HepG2 (cell line): ENCODE results near the gene ALKBH2. TPM values are rescaled to one million over a fixed set of nuclear protein-coding genes. Genes with fewer than 3 reads are reported as not detected.

Source experiments
- ATF7-NPFF ChIP-seq: sonication (generic); formaldehyde crosslinking; IDR thresholded peaks from 2 replicates; pipeline ENCODE4 v1.8.1; 2023; ENCODE audit warnings: mild to moderate bottlenecking, low read depth, missing genetic modification reagents, moderate library complexity
- MXD4 ChIP-seq: IDR thresholded peaks from 2 replicates; pipeline ENCODE4 v1.6.1; 2016; ENCODE audit warnings: mild to moderate bottlenecking, missing biosample characterization, missing genetic modification reagents
- NR2F6 ChIP-seq, 2 experiments: IDR thresholded peaks; 2 replicates each; pipeline ENCODE4 v1.6.1; 2016; ENCODE audit warnings: antibody characterized with exemption in 1 of 2, mild to moderate bottlenecking in 1 of 2
- POGZ ChIP-seq: sonication (generic); formaldehyde crosslinking; IDR thresholded peaks from 2 replicates; pipeline ENCODE4 v1.4.0; 2020; ENCODE audit warnings: mild to moderate bottlenecking, missing genetic modification reagents
- SIX4 ChIP-seq: sonication (generic); formaldehyde crosslinking; IDR thresholded peaks from 2 replicates; pipeline ENCODE4 v1.4.0; 2020; ENCODE audit warnings: missing genetic modification reagents
- ZBTB1 ChIP-seq: sonication (generic); formaldehyde crosslinking; IDR thresholded peaks from 2 replicates; pipeline ENCODE4 v1.4.0; 2020; ENCODE audit warnings: missing genetic modification reagents, borderline replicate concordance
- ZMAT5 ChIP-seq: sonication (generic); formaldehyde crosslinking; IDR thresholded peaks from 2 replicates; pipeline ENCODE4 v1.5.0; 2020; ENCODE audit warnings: mild to moderate bottlenecking, low read depth, missing genetic modification reagents, borderline replicate concordance
- ZNF296 ChIP-seq: sonication (generic); formaldehyde crosslinking; conservative IDR thresholded peaks from 2 replicates; pipeline ENCODE4 v1.5.0; 2020; ENCODE audit warnings: mild to moderate bottlenecking, missing genetic modification reagents
- ZNF451 ChIP-seq: sonication (generic); formaldehyde crosslinking; IDR thresholded peaks from 2 replicates; pipeline ENCODE4 v1.5.0; 2020; ENCODE audit warnings: mild to moderate bottlenecking, missing genetic modification reagents
- ZNF501 ChIP-seq: sonication (generic); formaldehyde crosslinking; IDR thresholded peaks from 2 replicates; pipeline ENCODE4 v1.5.1; 2020; ENCODE audit warnings: mild to moderate bottlenecking, moderate library complexity, missing genetic modification reagents
- ZNF563 ChIP-seq: sonication (generic); formaldehyde crosslinking; IDR thresholded peaks from 2 replicates; pipeline ENCODE4 v1.8.0; 2022; ENCODE audit warnings: mild to moderate bottlenecking, moderate library complexity, missing genetic modification reagents
- ZNF615 ChIP-seq: sonication (generic); formaldehyde crosslinking; IDR thresholded peaks from 2 replicates; pipeline ENCODE4 v1.5.0; 2020; ENCODE audit warnings: mild to moderate bottlenecking, missing genetic modification reagents, borderline replicate concordance
- ZNF709 ChIP-seq: sonication (generic); formaldehyde crosslinking; IDR thresholded peaks from 2 replicates; pipeline ENCODE4 v1.5.0; 2020; ENCODE audit warnings: mild to moderate bottlenecking, missing genetic modification reagents
- polyA plus RNA-seq, 8 experiments: library from polyadenylated mRNA; depleted of rRNA in 3 of 8; stranded (reverse) in 7 of 8; unstranded in 1 of 8; fragments of >200 nt; fragmentation: Illumina TruSeq in 4 of 8; extraction: Trizol in 4 of 8; gene quantifications; 2 replicates each; pipeline versions ENCODE4 v1.2.1 to v1.2.3, GENCODE V29; 2011 to 2016; ENCODE audit warnings: low read depth in 4 of 8, missing spikeins in 1 of 8, mixed read lengths in 1 of 8; ENCODE audit not compliant: insufficient read depth in 1 of 8
- total RNA-seq, 5 experiments: library from RNA; depleted of rRNA; stranded (reverse); fragments of >200 nt; fragmentation: Illumina TruSeq; extraction: Trizol; gene quantifications; 2 replicates each; pipeline ENCODE4 v1.2.3, GENCODE V29; 2016; ENCODE audit warnings: low read depth in 1 of 5
- TF ChIP-seq, protein P1 (sequence below), 2 experiments: sonication (generic) in 1 of 2; formaldehyde crosslinking in 1 of 2; IDR thresholded peaks; 2 replicates each; pipeline versions ENCODE4 v1.6.1 to v1.9.0; 2014 to 2022; ENCODE audit warnings: antibody characterized with exemption in 1 of 2, borderline replicate concordance in 1 of 2, inconsistent platforms in 1 of 2, low read depth in 1 of 2, missing genetic modification reagents in 1 of 2
- TF ChIP-seq, protein P2 (sequence below): sonication (generic); formaldehyde crosslinking; IDR thresholded peaks from 2 replicates; pipeline ENCODE4 v1.4.0; 2020; ENCODE audit warnings: missing genetic modification reagents

Gene ALKBH2
- total and polyA plus RNA-seq, 2 of the 13 experiments (the other 11 are each of a cell fraction or from before 2014, with no cell fraction given): 21.0 to 40.5 TPM

- TF ChIP-seq ZNF501 (peak; percentile 84), ZNF615 (CRISPR knock-in tag) (no peak), ZNF451 (CRISPR knock-in tag) (0 out of 2 replicates have a peak, but pooled peaks have one; percentile 47), ZNF709 (CRISPR knock-in tag) (no peak), ZBTB1 (CRISPR knock-in tag) (no peak), ATF7-NPFF (CRISPR knock-in tag) (peak; percentile 73; the same call in 1 of the 2 replicates), NR2F6 (IDR thresholded peaks at IDR 0.05) (0 out of 2 replicates have a peak, but pooled peaks have one; percentile 5), NR2F6 (CRISPR knock-in tag; IDR thresholded peaks at IDR 0.05) (no peak; the same call in 1 of the 2 replicates), MXD4 (CRISPR knock-in tag) (peak; percentile 75), POGZ (0 out of 2 replicates have a peak, but pooled peaks have one; percentile 50), ZNF563 (CRISPR knock-in tag) (0 out of 2 replicates have a peak, but pooled peaks have one; percentile 50), ZNF296 (CRISPR knock-in tag) (no peak), ZMAT5 (CRISPR knock-in tag) (no peak), SIX4 (CRISPR knock-in tag) (no peak)
- TF ChIP-seq, protein P1, sequence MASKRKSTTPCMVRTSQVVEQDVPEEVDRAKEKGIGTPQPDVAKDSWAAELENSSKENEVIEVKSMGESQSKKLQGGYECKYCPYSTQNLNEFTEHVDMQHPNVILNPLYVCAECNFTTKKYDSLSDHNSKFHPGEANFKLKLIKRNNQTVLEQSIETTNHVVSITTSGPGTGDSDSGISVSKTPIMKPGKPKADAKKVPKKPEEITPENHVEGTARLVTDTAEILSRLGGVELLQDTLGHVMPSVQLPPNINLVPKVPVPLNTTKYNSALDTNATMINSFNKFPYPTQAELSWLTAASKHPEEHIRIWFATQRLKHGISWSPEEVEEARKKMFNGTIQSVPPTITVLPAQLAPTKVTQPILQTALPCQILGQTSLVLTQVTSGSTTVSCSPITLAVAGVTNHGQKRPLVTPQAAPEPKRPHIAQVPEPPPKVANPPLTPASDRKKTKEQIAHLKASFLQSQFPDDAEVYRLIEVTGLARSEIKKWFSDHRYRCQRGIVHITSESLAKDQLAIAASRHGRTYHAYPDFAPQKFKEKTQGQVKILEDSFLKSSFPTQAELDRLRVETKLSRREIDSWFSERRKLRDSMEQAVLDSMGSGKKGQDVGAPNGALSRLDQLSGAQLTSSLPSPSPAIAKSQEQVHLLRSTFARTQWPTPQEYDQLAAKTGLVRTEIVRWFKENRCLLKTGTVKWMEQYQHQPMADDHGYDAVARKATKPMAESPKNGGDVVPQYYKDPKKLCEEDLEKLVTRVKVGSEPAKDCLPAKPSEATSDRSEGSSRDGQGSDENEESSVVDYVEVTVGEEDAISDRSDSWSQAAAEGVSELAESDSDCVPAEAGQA (IDR thresholded peaks at IDR 0.05; ENCODE audit: low read depth): peak; percentile 69; the same call in 1 of the 2 replicates
- TF ChIP-seq, protein P1 (CRISPR knock-in tag; IDR thresholded peaks at IDR 0.05; ENCODE audit: borderline replicate concordance): no peak
- TF ChIP-seq, protein P2, sequence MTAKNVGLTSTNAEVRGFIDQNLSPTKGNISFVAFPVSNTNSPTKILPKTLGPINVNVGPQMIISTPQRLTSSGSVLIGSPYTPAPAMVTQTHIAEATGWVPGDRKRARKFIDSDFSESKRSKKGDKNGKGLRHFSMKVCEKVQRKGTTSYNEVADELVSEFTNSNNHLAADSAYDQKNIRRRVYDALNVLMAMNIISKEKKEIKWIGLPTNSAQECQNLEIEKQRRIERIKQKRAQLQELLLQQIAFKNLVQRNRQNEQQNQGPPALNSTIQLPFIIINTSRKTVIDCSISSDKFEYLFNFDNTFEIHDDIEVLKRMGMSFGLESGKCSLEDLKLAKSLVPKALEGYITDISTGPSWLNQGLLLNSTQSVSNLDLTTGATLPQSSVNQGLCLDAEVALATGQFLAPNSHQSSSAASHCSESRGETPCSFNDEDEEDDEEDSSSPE (CRISPR knock-in tag): peak; percentile 24; the same call in 1 of the 2 replicates
These were observed 17.8 kb upstream of the ALKBH2 start (continued) for GRCh38 chr12:109110988-109111495.
